ENCODE measurements around the gene C5orf46.
A peak's percentile ranks its signal among the peaks of the same experiment; 100 is the strongest.

Gene C5orf46

DNA sequence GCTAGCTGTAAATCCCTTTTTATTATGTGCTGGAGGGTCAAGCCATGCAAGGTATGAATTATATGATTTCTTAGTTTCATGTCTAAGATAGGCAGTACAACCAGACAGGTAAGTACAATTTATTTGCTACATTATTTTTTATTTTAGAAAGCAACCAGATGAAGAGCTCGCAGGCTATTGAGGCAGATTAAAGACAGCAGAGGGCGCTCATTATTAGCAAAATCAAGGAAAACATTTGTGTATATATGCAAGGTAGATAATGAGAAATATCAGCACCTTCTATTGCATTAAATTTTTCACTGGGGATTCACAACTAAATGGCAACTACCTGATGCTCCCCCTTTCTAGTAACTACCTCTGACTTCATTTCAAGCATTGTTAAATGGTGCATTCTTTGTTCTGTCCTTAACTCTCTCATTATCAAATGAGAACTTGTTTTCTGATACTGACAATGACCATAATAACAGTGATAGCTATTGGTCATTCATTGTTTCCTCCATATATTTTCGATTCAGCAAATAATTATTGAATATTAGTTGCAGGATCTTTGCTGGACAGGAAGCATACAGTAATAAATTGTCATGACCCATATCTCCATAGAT lies 19.2 kb downstream of the C5orf46 start:
- H3K4me3 ChIP-seq (ENCODE audit: low read length), result no peak overlapping the region
- H3K9ac ChIP-seq (ENCODE audit: low read length), result no peak overlapping the region
- no peaks in the 10 kb centered on the region for H4K20me1 ChIP-seq (ENCODE audit: insufficient read depth, low read length)
- H3K36me3 ChIP-seq (replicated peaks; ENCODE audit: low read depth, low read length), result no peaks in the 10 kb centered on the region
- no peak overlapping the region for H3K4me2 ChIP-seq (ENCODE audit: low read length)
- H3K27ac ChIP-seq (ENCODE audit: low read length), result no peak overlapping the region
- no peaks in the 10 kb centered on the region for H3K4me1 ChIP-seq (ENCODE audit: low read length)
- H2AFZ ChIP-seq (ENCODE audit: low read depth, low read length), result no peak overlapping the region
- H3K79me2 ChIP-seq (ENCODE audit: low read length), result no peaks in the 10 kb centered on the region
- no peaks in the 10 kb centered on the region for H3K9me3 ChIP-seq (ENCODE audit: insufficient read depth, low read length)
- TF ChIP-seq EZH2phosphoT487 (IDR thresholded peaks at IDR 0.05; ENCODE audit: low read depth), result no peak
- TF ChIP-seq, protein P1, sequence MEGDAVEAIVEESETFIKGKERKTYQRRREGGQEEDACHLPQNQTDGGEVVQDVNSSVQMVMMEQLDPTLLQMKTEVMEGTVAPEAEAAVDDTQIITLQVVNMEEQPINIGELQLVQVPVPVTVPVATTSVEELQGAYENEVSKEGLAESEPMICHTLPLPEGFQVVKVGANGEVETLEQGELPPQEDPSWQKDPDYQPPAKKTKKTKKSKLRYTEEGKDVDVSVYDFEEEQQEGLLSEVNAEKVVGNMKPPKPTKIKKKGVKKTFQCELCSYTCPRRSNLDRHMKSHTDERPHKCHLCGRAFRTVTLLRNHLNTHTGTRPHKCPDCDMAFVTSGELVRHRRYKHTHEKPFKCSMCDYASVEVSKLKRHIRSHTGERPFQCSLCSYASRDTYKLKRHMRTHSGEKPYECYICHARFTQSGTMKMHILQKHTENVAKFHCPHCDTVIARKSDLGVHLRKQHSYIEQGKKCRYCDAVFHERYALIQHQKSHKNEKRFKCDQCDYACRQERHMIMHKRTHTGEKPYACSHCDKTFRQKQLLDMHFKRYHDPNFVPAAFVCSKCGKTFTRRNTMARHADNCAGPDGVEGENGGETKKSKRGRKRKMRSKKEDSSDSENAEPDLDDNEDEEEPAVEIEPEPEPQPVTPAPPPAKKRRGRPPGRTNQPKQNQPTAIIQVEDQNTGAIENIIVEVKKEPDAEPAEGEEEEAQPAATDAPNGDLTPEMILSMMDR (IDR thresholded peaks at IDR 0.05; ENCODE audit: low read depth, low read length), result peak; percentile 67
- peaks cover 4% of the 10 kb centered on the region for H3K27me3 ChIP-seq (ENCODE audit: low read depth, low read length)

DNA sequence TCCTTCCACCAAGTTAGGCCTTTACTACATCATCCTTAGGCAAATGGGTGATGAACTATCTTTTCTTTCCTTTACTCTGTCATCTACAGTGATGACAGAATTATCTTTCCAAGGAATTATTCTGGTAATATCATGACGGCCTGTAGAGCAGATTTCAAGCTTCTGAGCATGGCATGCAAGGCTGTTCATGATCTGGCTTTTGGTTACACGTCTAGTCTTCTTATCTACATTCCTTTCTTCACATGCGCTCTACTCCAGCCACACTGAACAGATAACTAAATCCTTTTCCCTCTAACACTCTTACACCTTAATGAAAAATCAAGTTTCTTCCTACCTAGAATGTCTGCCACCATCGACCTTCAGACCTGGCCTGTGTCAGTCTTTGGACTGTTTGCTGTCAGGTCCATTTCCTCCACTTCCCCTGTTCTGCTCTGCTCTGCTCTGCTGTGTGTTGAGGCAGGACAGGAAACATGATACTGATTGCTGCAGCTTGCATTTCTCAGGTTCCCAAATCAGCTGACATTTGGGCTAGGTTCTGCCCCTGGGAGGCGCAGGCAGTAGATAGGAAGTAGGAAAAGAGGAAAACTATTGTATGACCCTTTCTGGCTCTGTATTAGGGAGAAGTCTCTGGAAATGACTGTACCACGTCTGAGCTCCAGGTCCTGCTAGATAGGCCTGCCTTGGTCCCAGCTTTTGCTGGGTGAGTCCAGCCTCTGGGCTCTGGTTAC lies 23.6 kb downstream of the C5orf46 start:
- H3K27me3 ChIP-seq (ENCODE audit: low read depth, low read length), result peaks cover 21% of the 10 kb centered on the region
- no peak overlapping the region for H3K27ac ChIP-seq (ENCODE audit: low read length)
- H3K36me3 ChIP-seq (replicated peaks; ENCODE audit: low read depth, low read length), result no peaks in the 10 kb centered on the region
- TF ChIP-seq, protein P1 (IDR thresholded peaks at IDR 0.05; ENCODE audit: low read depth, low read length), result no peak
- TF ChIP-seq EZH2phosphoT487 (IDR thresholded peaks at IDR 0.05; ENCODE audit: low read depth), result no peak
- H2AFZ ChIP-seq (ENCODE audit: low read depth, low read length), result no peak overlapping the region
- H3K4me1 ChIP-seq (ENCODE audit: low read length), result no peaks in the 10 kb centered on the region
- no peaks in the 10 kb centered on the region for H3K9me3 ChIP-seq (ENCODE audit: insufficient read depth, low read length)
- H3K79me2 ChIP-seq (ENCODE audit: low read length), result no peaks in the 10 kb centered on the region
- H4K20me1 ChIP-seq (ENCODE audit: insufficient read depth, low read length), result no peaks in the 10 kb centered on the region
- no peak overlapping the region for H3K4me2 ChIP-seq (ENCODE audit: low read length)
- H3K4me3 ChIP-seq (ENCODE audit: low read length), result no peak overlapping the region
- no peak overlapping the region for H3K9ac ChIP-seq (ENCODE audit: low read length)

DNA sequence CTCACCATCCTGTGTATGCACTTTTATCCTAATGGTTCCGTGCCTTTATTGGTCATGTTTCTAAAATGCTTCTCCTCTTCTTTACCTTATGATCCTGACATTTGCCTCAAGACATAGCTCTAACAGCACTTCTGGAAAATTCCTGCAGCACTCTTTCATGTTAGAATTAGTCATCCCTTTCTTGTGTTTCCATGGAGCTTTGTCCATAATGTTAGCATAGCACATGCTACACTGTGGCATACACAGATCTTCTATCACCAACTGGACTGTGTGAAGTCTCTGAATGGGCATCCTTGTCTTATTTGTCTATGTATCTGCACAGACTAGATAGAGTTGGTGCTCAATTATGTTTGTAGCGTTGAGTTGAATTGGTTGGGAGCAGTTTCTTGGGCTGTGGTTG lies 25.9 kb downstream of the C5orf46 start:
- no peaks in the 10 kb centered on the region for H3K36me3 ChIP-seq (replicated peaks; ENCODE audit: low read depth, low read length)
- H3K9me3 ChIP-seq (ENCODE audit: insufficient read depth, low read length), result no peaks in the 10 kb centered on the region
- no peak overlapping the region for H3K4me2 ChIP-seq (ENCODE audit: low read length)
- H3K27ac ChIP-seq (ENCODE audit: low read length), result no peak overlapping the region
- no peak overlapping the region for H3K9ac ChIP-seq (ENCODE audit: low read length)
- no peaks in the 10 kb centered on the region for H3K79me2 ChIP-seq (ENCODE audit: low read length)
- H3K4me3 ChIP-seq (ENCODE audit: low read length), result no peak overlapping the region
- no peaks in the 10 kb centered on the region for H4K20me1 ChIP-seq (ENCODE audit: insufficient read depth, low read length)
- no peaks in the 10 kb centered on the region for H3K4me1 ChIP-seq (ENCODE audit: low read length)
- no peak for TF ChIP-seq EZH2phosphoT487 (IDR thresholded peaks at IDR 0.05; ENCODE audit: low read depth)
- TF ChIP-seq, protein P1 (IDR thresholded peaks at IDR 0.05; ENCODE audit: low read depth, low read length), result no peak
- peaks cover 29% of the 10 kb centered on the region for H3K27me3 ChIP-seq (ENCODE audit: low read depth, low read length)
- no peak overlapping the region for H2AFZ ChIP-seq (ENCODE audit: low read depth, low read length)

DNA sequence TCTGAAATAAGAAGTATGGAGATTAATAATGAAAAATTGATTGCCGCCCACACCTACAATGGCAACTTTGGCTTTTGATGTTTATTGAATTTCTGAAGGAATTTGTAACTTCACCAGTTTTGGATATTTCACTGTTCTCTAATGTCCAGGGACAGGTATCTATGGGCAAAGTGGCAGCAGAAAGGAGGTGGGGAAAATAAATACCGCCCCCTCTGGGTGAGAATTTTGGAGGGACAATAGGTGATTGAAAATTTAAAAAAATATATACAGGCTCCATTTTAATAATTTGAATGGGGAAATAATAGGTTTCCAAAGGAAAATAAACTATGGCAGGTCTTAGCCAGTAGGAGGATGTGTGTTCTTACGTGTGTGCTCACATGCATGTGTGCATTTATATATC lies 26.6 kb downstream of the C5orf46 start:
- Histone ChIP-seq H3K36me3 (replicated peaks; ENCODE audit: low read depth, low read length) (no peaks in the 10 kb centered on the region), H4K20me1 (ENCODE audit: insufficient read depth, low read length) (no peaks in the 10 kb centered on the region), H3K4me3 (ENCODE audit: low read length) (no peak overlapping the region), H3K27me3 (ENCODE audit: low read depth, low read length) (peaks cover 29% of the 10 kb centered on the region), H2AFZ (ENCODE audit: low read depth, low read length) (no peak overlapping the region), H3K4me1 (ENCODE audit: low read length) (no peaks in the 10 kb centered on the region), H3K27ac (ENCODE audit: low read length) (no peak overlapping the region), H3K4me2 (ENCODE audit: low read length) (no peak overlapping the region), H3K9me3 (ENCODE audit: insufficient read depth, low read length) (no peaks in the 10 kb centered on the region), H3K9ac (ENCODE audit: low read length) (no peak overlapping the region), H3K79me2 (ENCODE audit: low read length) (no peaks in the 10 kb centered on the region)
- TF ChIP-seq EZH2phosphoT487 (IDR thresholded peaks at IDR 0.05; ENCODE audit: low read depth), result no peak
- TF ChIP-seq, protein P1 (IDR thresholded peaks at IDR 0.05; ENCODE audit: low read depth, low read length), result no peak

Measured in OCI-LY3 (cell line).